MCF 10A (cell line): Measurements from ENCODE around the gene GLT1D1. TPM values are rescaled to one million over a fixed set of nuclear protein-coding genes. Genes with fewer than 3 reads are reported as not detected.

ENCODE experiments used
- BruUV-seq: library from RNA; stranded (reverse); fragments of 400-500 nt; replicated peaks from 2 replicates; lab custom pipeline; 2021; lab: Mats Ljungman, UMichigan
- CTCF ChIA-PET: fragments of 300-600 bp; sonication (Branson Sonifier 250); formaldehyde crosslinking; extraction: SDS; loops from one replicate; lab custom pipeline; 2021; ENCODE audit warnings: antibody characterized with exemption, inconsistent platforms; lab: Yijun Ruan, JAX
- POLR2A ChIA-PET: fragments of 300-600, 350-650 bp; sonication (Branson Sonifier 250); formaldehyde crosslinking; extraction: SDS; loops from one replicate; lab custom pipeline; 2020; ENCODE audit warnings: antibody characterized with exemption, inconsistent platforms; lab: Yijun Ruan, JAX
- DNase-seq: peaks from one replicate; pipeline ENCODE4 v3.0.0-alpha.2; 2018; ENCODE audit not compliant: unreplicated experiment
- H3K27ac Mint-ChIP-seq: one replicate; pipeline ENCODE4 v1.8.0; 2022; ENCODE audit warnings: mild to moderate bottlenecking, low read depth, mixed read lengths; ENCODE audit not compliant: unreplicated experiment
- H3K27me3 Mint-ChIP-seq: one replicate; pipeline ENCODE4 v1.8.0; 2022; ENCODE audit warnings: mixed read lengths; ENCODE audit not compliant: insufficient read depth, unreplicated experiment
- H3K36me3 Mint-ChIP-seq: one replicate; pipeline ENCODE4 v1.8.0; 2022; ENCODE audit warnings: mild to moderate bottlenecking, moderate library complexity, mixed read lengths; ENCODE audit not compliant: insufficient read depth, unreplicated experiment
- H3K4me1 Mint-ChIP-seq: one replicate; pipeline ENCODE4 v1.8.0; 2022; ENCODE audit warnings: mixed read lengths; ENCODE audit not compliant: insufficient read depth, unreplicated experiment
- H3K4me3 Mint-ChIP-seq: one replicate; pipeline ENCODE4 v1.8.0; 2022; ENCODE audit warnings: mild to moderate bottlenecking, moderate library complexity, mixed read lengths; ENCODE audit not compliant: unreplicated experiment
- H3K9me3 Mint-ChIP-seq: one replicate; pipeline ENCODE4 v1.8.0; 2022; ENCODE audit warnings: mixed read lengths; ENCODE audit not compliant: unreplicated experiment
- intact Hi-C: fragments of 100-400 bp; cut with micrococcal nuclease; formaldehyde crosslinking; loops from 2 replicates; pipeline ENCODE4 v1.14.1; 2022
- total RNA-seq: library from RNA; stranded (reverse); gene quantifications from 2 replicates; pipeline ENCODE4 v1.2.3, GENCODE V29; 2022
- TF ChIP-seq, protein P1 (sequence below): fragments of 200-600 bp; IDR thresholded peaks from one replicate; pipeline ENCODE4 v1.8.0; 2022; ENCODE audit warnings: antibody characterized with exemption, mild to moderate bottlenecking; ENCODE audit not compliant: unreplicated experiment

Gene GLT1D1
- total RNA-seq, 1 experiment from 2014 or later = not detected

DNA sequence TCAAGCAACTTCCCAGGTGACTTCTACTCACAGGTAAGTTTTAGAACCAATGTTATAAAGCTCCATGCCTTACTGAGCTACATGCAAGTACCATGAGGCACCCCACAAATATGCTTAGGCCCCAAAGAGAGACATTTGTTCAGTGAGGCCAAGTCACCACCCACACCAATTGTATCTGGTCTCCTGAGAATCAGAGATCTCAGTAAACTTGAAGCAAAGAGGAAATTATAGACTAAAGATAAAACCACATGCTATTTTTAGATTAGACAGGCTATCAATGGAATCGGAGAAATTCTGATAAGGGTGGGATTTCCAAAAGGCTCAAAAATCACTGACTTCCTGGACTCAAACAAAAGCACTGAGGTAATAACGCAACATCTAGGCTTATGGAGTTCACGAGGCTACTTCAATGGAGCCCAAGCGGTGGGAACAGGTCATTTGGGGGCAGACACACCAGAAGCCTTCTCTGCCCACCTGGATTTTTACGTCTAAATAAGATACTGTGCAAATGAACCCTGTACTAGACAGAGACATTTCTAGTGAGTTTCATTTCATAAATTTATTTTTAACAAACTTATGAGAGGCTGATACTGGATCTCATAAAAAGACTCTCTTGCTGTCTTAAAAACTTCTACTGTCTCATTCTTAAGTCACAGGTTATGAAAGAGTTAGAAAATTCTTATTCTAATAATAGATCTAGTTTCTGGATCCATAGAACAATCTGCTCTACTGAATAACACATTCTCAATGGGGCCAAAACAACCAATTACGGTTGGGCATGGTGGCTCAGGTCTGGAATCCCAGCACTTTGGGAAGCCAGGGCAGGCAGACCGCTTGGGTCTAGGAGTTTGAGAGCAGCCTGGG, 37.3 kb upstream of the GLT1D1 start:
- CTCF ChIA-PET = no interaction called here
- no peak for DNase-seq
- H3K4me1 Mint-ChIP-seq = peaks cover 27% of the 10 kb centered on the region
- TF ChIP-seq, protein P1, sequence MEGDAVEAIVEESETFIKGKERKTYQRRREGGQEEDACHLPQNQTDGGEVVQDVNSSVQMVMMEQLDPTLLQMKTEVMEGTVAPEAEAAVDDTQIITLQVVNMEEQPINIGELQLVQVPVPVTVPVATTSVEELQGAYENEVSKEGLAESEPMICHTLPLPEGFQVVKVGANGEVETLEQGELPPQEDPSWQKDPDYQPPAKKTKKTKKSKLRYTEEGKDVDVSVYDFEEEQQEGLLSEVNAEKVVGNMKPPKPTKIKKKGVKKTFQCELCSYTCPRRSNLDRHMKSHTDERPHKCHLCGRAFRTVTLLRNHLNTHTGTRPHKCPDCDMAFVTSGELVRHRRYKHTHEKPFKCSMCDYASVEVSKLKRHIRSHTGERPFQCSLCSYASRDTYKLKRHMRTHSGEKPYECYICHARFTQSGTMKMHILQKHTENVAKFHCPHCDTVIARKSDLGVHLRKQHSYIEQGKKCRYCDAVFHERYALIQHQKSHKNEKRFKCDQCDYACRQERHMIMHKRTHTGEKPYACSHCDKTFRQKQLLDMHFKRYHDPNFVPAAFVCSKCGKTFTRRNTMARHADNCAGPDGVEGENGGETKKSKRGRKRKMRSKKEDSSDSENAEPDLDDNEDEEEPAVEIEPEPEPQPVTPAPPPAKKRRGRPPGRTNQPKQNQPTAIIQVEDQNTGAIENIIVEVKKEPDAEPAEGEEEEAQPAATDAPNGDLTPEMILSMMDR = no peak
- POLR2A ChIA-PET = no interaction called here
- peaks cover 51% of the 10 kb centered on the region for H3K36me3 Mint-ChIP-seq
- H3K4me3 Mint-ChIP-seq = no peak overlapping the region
- no peaks in the 10 kb centered on the region for H3K27me3 Mint-ChIP-seq
- no TSS peak for BruUV-seq
- intact Hi-C loops = no loop called here
- no peaks in the 10 kb centered on the region for H3K9me3 Mint-ChIP-seq
- H3K27ac Mint-ChIP-seq = no peak overlapping the region

DNA sequence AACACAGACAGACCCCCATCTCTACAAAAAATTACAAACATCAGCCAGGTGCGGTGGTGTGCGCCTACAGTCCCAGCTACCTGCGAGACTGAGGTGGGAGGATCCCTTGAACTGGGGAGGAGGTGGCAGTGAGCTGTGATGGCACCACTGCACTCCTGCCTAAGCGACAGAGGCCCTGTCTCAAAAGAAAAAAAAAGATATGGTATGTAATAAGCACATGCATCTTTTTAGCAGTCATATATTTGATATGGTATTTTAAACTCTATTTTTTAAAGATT, 36.7 kb upstream of the GLT1D1 start:
- no peak overlapping the region for H3K4me3 Mint-ChIP-seq

DNA sequence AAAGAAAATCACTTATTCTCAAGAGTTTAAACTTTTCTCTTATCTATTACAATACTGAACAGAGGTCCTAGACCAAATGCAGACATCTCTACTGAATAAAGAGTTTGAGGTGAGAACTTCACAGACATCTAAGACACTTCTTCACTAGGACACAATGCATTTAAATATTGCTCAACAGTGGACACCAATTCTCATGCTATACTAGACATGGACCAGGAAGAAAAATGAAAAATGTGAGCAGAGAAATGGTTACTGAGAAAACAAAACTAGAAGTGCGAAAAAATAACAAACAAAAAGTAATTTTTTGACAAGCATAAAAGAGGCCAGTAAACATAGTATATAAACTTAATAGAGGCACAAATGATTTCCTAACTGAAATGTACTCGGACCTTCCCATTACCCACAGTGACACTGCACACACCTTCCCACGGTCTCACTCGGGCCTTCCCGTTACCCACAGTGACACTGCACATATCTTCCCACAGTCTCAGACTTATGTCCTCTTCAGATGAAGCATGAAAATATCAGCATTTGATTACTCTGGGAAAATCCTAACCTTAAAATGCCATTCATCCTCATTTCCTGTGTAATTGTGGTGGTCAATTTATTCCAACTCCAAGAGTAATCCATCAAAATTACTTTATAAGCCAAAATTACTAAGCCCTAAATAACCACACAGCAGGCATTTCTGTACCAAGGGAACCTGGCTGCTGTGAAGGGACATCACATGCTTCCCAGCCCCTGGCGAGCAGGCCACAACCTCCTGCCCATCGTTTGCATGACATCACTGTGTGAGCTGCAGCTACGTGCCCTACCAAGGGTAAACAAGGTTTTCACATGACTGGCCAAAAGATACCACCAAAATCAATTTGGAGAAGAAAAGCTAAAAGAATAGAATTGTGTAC, 35.9 kb upstream of the GLT1D1 start:
- Mint-ChIP-seq H3K36me3 (peaks cover 42% of the 10 kb centered on the region), H3K4me1 (peaks cover 35% of the 10 kb centered on the region), H3K27ac (peak overlapping the region; percentile 72), H3K27me3 (no peaks in the 10 kb centered on the region), H3K9me3 (no peaks in the 10 kb centered on the region), H3K4me3 (peak overlapping the region; percentile 3)
- ChIA-PET POLR2A (no interaction called here), CTCF (interaction anchor here (0.6 to 0.7 kb wide), 5 partner anchors 93 to 1202 kb away, joined by 3 to 6 read pairs (median 3); no protein-coding TSS in a partner anchor)
- DNase-seq = peak; percentile 16
- TF ChIP-seq, protein P1 = no peak
- no TSS peak for BruUV-seq
- intact Hi-C loops = no loop called here

More for the DNA sequence above, 36.7 kb upstream of the GLT1D1 start:
- Mint-ChIP-seq H3K27me3 (no peaks in the 10 kb centered on the region), H3K27ac (no peak overlapping the region), H3K4me1 (peaks cover 28% of the 10 kb centered on the region), H3K9me3 (no peaks in the 10 kb centered on the region), H3K36me3 (peaks cover 50% of the 10 kb centered on the region)
- no TSS peak for BruUV-seq
- ChIA-PET CTCF (no interaction called here), POLR2A (no interaction called here)
- intact Hi-C loops = no loop called here
- TF ChIP-seq, protein P1 = no peak
- DNase-seq = no peak
